ENCODE data around the gene OR2F2.

The OR2F2 gene
- total RNA-seq: 0 to 0.04 reads per million in 2 donors

- DNase-seq: no peak
Measured at GRCh38 chr7:143934526-143935325, at the start of gene OR2F2. OR2F2 (plus strand) TSS chr7:143935233; CDS start chr7:143935233, 0 bp downstream.

GRCh38 chr7:143885951-143886350 lies 49.1 kb upstream of the OR2F2 start:
- DNase-seq: no peak

GRCh38 chr7:143886826-143887477 lies 48.1 kb upstream of the OR2F2 start:
- no peak for DNase-seq

- no peak for DNase-seq
Measured at GRCh38 chr7:143889068-143889467, 46.0 kb upstream of the OR2F2 start.

- no peak for DNase-seq
Measured at GRCh38 chr7:143890558-143890957, 44.5 kb upstream of the OR2F2 start.

GRCh38 chr7:143891457-143891856 lies 43.6 kb upstream of the OR2F2 start:
- DNase-seq: no peak

- DNase-seq: no peak
Measured at GRCh38 chr7:143892527-143893300, 42.3 kb upstream of the OR2F2 start.

- no peak for DNase-seq
Measured at GRCh38 chr7:143896667-143897066, 38.4 kb upstream of the OR2F2 start.

- no peak for DNase-seq
Measured at GRCh38 chr7:143898810-143899209, 36.2 kb upstream of the OR2F2 start.

- DNase-seq: no peak
Measured at GRCh38 chr7:143900230-143900766, 34.7 kb upstream of the OR2F2 start.

GRCh38 chr7:143901332-143901667 lies 33.7 kb upstream of the OR2F2 start:
- DNase-seq: no peak

- peak; percentile 69 for DNase-seq
Measured at GRCh38 chr7:143901668-143902331, 33.2 kb upstream of the OR2F2 start, which contains the start of gene TCAF1. TCAF1 (minus strand) TSS chr7:143902176; CDS start chr7:143876608, 25,568 bp downstream.

GRCh38 chr7:143902332-143902899 lies 32.6 kb upstream of the OR2F2 start:
- no peak for DNase-seq

GRCh38 chr7:143905509-143905908 lies 29.5 kb upstream of the OR2F2 start:
- DNase-seq: no peak

GRCh38 chr7:143906151-143906550 lies 28.9 kb upstream of the OR2F2 start:
- DNase-seq: no peak

GRCh38 chr7:143906895-143907294 lies 28.1 kb upstream of the OR2F2 start:
- DNase-seq: no peak

- no peak for DNase-seq
Measured at GRCh38 chr7:143908120-143908519, 26.9 kb upstream of the OR2F2 start.

- no peak for DNase-seq
Measured at GRCh38 chr7:143909863-143910262, 25.2 kb upstream of the OR2F2 start.

GRCh38 chr7:143910473-143911248 lies 24.4 kb upstream of the OR2F2 start:
- no peak for DNase-seq

- no peak for DNase-seq
Measured at GRCh38 chr7:143913945-143914615, 21.0 kb upstream of the OR2F2 start.
